ENCODE results near the gene RAB43.
"Not testable (repeated sequence)": the region's sequence is repeated elsewhere in the genome, so short reads cannot be mapped to it uniquely, and the experiment has no call there.

The RAB43 gene

GRCh38 chr3:129123314-129124060, 1.9 kb upstream of the RAB43 start:
- DNase-seq, result peak; percentile 80
- in situ Hi-C loops (cut with MboI; ENCODE audit: low pct_unique_long_range_greater_than_20kb, low sequenced_read_pairs), result no loop called here

GRCh38 chr3:129122412-129123011, 908 bp upstream of the RAB43 start:
- in situ Hi-C loops (cut with MboI; ENCODE audit: low pct_unique_long_range_greater_than_20kb, low sequenced_read_pairs), result no loop called here
- no peak for DNase-seq

GRCh38 chr3:129121016-129121791, 400 bp downstream of the RAB43 start:
- peak; percentile 36 for DNase-seq
- in situ Hi-C loops (cut with MboI; ENCODE audit: low pct_unique_long_range_greater_than_20kb, low sequenced_read_pairs), result no loop called here

GRCh38 chr3:129120254-129121004, 1.2 kb downstream of the RAB43 start:
- in situ Hi-C loops (cut with MboI; ENCODE audit: low pct_unique_long_range_greater_than_20kb, low sequenced_read_pairs), result no loop called here

GRCh38 chr3:129119365-129120100, 2.1 kb downstream of the RAB43 start:
- in situ Hi-C loops (cut with MboI; ENCODE audit: low pct_unique_long_range_greater_than_20kb, low sequenced_read_pairs), result no loop called here
- DNase-seq, result peak; percentile 28

More at GRCh38 chr3:129120254-129121004, 1.2 kb downstream of the RAB43 start:
- DNase-seq, result peak; percentile 98

GRCh38 chr3:129118745-129119144, 2.9 kb downstream of the RAB43 start:
- DNase-seq, result no peak
- in situ Hi-C loops (cut with MboI; ENCODE audit: low pct_unique_long_range_greater_than_20kb, low sequenced_read_pairs), result no loop called here

GRCh38 chr3:129117134-129117533, 4.5 kb downstream of the RAB43 start:
- no peak for DNase-seq
- in situ Hi-C loops (cut with MboI; ENCODE audit: low pct_unique_long_range_greater_than_20kb, low sequenced_read_pairs), result no loop called here

- DNase-seq, result peak; percentile 56
- in situ Hi-C loops (cut with MboI; ENCODE audit: low pct_unique_long_range_greater_than_20kb, low sequenced_read_pairs), result no loop called here
Observed at GRCh38 chr3:129116482-129116946, 5.1 kb downstream of the RAB43 start.

GRCh38 chr3:129114455-129114854, 7.1 kb downstream of the RAB43 start:
- DNase-seq, result no peak
- in situ Hi-C loops (cut with MboI; ENCODE audit: low pct_unique_long_range_greater_than_20kb, low sequenced_read_pairs), result no loop called here

- in situ Hi-C loops (cut with MboI; ENCODE audit: low pct_unique_long_range_greater_than_20kb, low sequenced_read_pairs), result no loop called here
- peak; percentile 92 for DNase-seq
Observed at GRCh38 chr3:129112308-129113052, 9.1 kb downstream of the RAB43 start.

- in situ Hi-C loops (cut with MboI; ENCODE audit: low pct_unique_long_range_greater_than_20kb, low sequenced_read_pairs); DNase-seq: not testable (repeated sequence)
Observed at GRCh38 chr3:129111076-129111780, 10.4 kb downstream of the RAB43 start.

- in situ Hi-C loops (cut with MboI; ENCODE audit: low pct_unique_long_range_greater_than_20kb, low sequenced_read_pairs), result no loop called here
- no peak for DNase-seq
Observed at GRCh38 chr3:129107793-129108192, 13.8 kb downstream of the RAB43 start.

- DNase-seq, result no peak
- in situ Hi-C loops (cut with MboI; ENCODE audit: low pct_unique_long_range_greater_than_20kb, low sequenced_read_pairs), result no loop called here
Observed at GRCh38 chr3:129106866-129107565, 14.6 kb downstream of the RAB43 start.

GRCh38 chr3:129106320-129106719, 15.3 kb downstream of the RAB43 start:
- DNase-seq, result no peak
- in situ Hi-C loops (cut with MboI; ENCODE audit: low pct_unique_long_range_greater_than_20kb, low sequenced_read_pairs), result no loop called here

GRCh38 chr3:129105862-129106261, 15.7 kb downstream of the RAB43 start:
- in situ Hi-C loops (cut with MboI; ENCODE audit: low pct_unique_long_range_greater_than_20kb, low sequenced_read_pairs), result no loop called here

GRCh38 chr3:129104498-129105079, 17.0 kb downstream of the RAB43 start:
- DNase-seq, result no peak
- in situ Hi-C loops (cut with MboI; ENCODE audit: low pct_unique_long_range_greater_than_20kb, low sequenced_read_pairs), result no loop called here

More at GRCh38 chr3:129105862-129106261, 15.7 kb downstream of the RAB43 start:
- DNase-seq, result no peak

All from KBM-7 (cell line).